HG03354 (cell line): Measurements from ENCODE around the gene CPSF3.
"Not testable (repeated sequence)": the region's sequence is repeated elsewhere in the genome, so short reads cannot be mapped to it uniquely, and the experiment has no call there.

Experiments
- ATAC-seq: cut with Tn5 transposase; IDR thresholded peaks from one replicate; pipeline ENCODE4 v1.9.1; 2021; ENCODE audit warnings: mild to moderate bottlenecking; ENCODE audit not compliant: unreplicated experiment, poor library complexity, severe bottlenecking

Gene CPSF3

DNA sequence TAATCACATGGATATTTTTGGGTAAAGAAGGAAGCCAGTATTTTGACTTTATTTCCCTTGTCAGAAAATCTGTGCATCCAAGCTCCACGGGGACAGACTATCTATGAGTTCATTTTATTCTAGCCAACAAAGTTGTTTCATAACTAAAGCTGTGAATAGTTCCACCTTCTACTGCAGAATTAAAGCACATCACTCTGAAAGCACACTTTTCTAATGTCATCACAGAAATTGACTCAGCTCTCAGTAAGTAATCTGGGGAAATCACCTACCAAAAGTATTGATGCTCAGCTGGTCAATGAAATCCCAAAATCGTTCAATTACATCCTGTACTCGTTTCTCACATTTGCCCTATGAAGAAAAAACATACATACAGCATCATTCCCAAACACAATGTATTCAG is 70.0 kb downstream of the CPSF3 start:
- ATAC-seq = no peak

DNA sequence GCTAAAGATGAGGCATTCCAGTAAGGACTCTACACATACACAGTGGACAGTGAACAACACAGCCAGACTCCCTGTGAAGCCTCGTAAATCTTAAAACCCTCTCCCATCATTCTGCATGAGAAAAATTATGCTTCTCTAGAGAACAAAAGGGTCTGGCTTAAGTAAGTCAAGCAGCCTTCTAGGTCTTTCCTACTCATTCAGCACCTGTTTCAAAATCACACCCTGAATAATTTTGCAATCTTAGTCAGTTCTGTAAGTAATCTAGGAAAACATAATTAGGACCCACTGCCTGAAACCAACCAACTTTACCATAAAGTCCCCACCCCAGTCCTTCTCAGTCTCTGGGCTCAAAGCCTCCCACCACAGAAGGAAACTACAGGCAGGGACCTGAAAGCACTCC is 70.6 kb downstream of the CPSF3 start:
- no peak for ATAC-seq

DNA sequence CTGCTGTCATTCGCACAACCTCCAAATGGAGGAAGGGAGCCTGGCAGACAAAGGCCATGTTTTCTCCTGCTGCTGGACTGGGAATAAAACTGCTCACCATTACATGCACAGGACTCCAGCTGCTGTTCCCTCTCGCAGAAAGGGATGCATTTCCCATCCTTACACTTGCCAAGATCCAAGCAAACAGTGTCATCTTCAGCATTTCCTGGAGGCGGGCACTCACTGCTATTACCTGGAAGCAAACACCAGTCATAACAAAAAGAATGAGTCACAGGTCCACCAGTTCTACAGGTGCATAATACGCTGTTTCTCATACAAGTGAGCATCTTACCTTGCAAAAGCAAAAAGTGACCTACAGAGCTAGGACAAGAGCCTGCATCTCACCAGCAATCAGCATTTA is 73.6 kb downstream of the CPSF3 start:
- no peak for ATAC-seq

DNA sequence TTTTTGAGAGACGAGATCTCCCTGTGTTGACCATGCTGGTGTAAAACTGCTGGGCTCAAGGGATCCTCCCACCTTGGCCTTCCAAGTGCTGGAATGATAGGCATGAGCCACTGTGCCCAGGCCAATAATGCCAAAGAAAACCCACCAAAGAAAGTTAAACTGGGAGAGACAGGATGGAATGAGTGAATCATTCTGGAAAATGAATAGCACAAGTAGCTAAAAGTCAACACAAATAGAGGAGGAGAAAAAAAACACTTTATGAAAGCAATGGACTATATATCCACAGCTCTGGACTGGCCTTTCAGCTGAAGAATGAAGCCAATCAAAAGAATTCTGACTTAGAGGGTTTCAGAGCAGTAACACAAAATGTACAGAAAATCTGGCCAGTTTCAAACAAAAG is 74.8 kb downstream of the CPSF3 start:
- no peak for ATAC-seq

DNA sequence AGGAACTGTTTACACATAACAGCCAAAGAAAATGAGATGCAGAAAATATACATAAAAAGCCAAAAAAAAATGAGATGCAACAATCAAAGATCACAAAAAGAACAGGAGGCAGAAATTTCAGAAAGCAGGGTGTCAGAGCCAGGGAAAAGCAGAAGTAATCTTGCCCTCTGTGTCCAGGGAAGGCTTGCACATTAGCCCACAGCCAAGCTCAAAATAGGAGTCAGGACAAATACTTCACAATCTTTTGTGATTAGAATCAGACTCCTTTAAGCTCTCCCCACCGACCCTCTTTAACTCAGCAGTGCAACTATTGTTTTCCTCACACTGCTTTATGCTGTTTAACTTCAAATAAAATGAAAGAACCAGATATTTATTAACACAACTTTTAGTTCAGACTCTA is 85.5 kb downstream of the CPSF3 start:
- ATAC-seq = no peak

DNA sequence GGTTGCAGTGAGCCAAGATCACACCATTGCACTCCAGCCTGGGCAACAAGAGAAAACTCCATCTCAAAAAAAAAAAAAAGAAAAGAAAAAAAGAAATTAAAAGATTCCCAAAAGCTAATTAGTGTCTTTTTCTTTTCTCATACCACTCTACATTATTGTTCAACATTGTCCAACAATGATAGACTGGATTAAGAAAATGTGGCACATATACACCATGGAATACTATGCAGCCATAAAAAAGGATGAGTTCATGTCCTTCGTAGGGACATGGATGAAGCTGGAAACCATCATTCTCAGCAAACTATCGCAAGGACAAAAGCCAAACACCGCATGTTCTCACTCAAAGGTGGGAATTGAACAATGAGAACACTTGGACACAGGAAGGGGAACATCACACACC is 90.5 kb downstream of the CPSF3 start:
- ATAC-seq = not testable (repeated sequence)

DNA sequence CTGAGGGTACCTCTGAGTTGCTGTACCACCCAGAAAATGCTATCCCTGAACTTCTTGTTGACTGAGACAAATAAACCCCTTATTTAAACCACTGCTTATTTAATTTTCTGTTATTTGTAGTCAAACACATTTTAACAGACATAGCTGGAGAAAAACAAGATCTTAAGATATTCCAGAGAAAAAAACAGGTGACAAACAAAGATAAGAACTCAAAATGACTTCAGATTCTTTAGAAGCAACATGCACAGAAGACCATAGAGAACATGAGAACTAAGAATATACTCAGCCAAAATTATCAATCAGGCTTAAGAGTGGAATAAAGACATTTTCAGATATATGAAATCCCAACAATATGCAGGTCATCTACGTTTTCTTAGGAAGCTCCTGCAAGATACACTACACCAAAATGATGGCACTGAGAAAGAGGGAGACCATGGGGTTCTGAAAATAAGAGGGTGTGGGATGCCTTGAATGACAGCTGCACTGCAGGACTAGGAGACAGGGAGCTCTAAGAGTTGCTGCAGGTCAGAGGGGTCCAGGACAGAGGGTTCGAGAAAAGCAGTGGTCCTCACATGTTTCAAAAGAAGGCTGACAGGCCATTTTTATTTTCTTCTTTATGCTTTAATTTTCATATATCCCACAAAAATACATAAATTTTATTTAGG is 93.8 kb downstream of the CPSF3 start:
- no peak for ATAC-seq

DNA sequence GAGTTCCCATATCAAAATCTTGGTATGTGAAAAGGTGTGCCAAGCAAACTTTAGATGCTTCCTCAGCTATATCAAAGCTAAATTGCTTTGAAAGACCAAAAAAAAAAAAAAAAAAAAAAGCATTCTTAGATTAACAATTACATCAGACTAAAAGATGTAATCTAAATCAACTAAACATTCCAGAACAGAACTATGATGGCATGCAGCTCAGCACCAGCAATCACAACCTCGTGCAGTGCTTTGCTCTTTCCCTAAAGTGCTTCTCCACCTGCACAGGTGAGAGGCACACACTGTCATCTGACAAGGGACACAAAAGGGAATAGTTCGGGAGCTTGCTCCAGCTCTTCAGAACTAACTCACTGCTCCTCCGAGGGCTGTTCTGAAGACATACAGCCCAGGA is 94.7 kb downstream of the CPSF3 start:
- no peak for ATAC-seq

DNA sequence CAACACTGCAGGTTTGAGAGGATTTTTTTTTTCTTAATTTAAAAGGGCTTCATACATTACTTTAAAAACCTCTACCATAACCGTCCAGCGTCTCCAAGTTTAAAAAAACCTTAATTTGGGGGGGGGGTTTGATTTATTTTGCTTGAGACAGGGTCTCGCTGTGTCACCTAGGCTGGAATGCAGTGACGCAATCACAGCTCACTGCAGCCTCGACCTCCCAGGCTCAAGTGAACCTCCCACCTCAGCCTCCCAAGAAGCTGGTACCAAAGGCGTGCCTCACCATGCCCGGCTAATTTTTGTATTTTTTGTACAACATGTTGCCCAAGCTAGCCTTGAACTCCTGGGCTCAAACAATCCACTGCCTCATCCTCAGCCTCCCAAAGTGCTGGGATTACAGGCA is 95.3 kb downstream of the CPSF3 start:
- ATAC-seq = no peak

DNA sequence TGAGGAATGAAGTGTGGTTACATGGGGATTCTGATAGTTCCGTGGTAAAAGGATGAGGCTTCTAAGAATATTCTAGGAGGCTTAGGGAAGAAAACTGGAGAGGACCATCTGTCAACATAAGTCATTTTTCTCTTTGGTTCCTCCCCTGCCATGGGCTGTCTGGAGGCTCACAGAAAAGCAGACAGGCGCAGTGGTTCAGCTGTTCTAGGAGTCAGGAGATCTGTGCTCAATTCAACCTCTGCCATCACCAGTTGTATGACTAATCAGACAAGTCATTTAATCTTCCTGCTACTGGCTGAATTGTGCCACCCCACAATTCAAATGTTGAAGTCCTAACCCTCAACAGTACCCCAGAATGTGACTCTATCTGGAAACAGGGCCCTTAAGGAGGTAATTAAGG is 95.8 kb downstream of the CPSF3 start:
- no peak for ATAC-seq
